Muscle layer of colon (tissue), 2 donors: Measurements from ENCODE around the gene CIAO3.
A peak's percentile ranks its signal among the peaks of the same experiment; 100 is the strongest.

ENCODE experiments used
- H3K27ac ChIP-seq: one replicate; pipeline ENCODE4 v1.7.0; 2013; ENCODE audit warnings: low read depth, mild to moderate bottlenecking, low read length, moderate library complexity
- H3K27me3 ChIP-seq, 2 donors: one replicate each; pipeline ENCODE4 v1.7.0; 2013; ENCODE audit warnings: low read length in 2 of 2, mild to moderate bottlenecking in 2 of 2; ENCODE audit not compliant: insufficient read depth in 2 of 2, control insufficient read depth in 1 of 2
- H3K36me3 ChIP-seq: one replicate; pipeline ENCODE4 v1.7.0; 2013; ENCODE audit warnings: mild to moderate bottlenecking, low read length; ENCODE audit not compliant: insufficient read depth
- H3K4me1 ChIP-seq: one replicate; pipeline ENCODE4 v1.7.0; 2013; ENCODE audit warnings: mild to moderate bottlenecking, low read length; ENCODE audit not compliant: insufficient read depth
- H3K4me3 ChIP-seq, 2 donors: one replicate each; pipeline ENCODE4 v1.7.0; 2013; ENCODE audit warnings: low read length in 2 of 2, low read depth in 1 of 2, mild to moderate bottlenecking in 1 of 2, moderate library complexity in 1 of 2
- H3K9ac ChIP-seq: one replicate; pipeline ENCODE4 v1.7.0; 2013; ENCODE audit warnings: low read length
- H3K9me3 ChIP-seq: one replicate; pipeline ENCODE4 v1.7.0; 2013; ENCODE audit warnings: mild to moderate bottlenecking, low read length
- donor health status: abdominal sarcoma.
- donor health status: Adenocarcinoma of cecum.

Gene CIAO3

GRCh38 chr16:740764-741505 is at the start of gene CIAO3:
Gene CIAO3 (minus strand): TSS chr16:740997. CDS start chr16:740985, 12 bp downstream.
- H3K36me3 ChIP-seq: peaks cover 13% of the 10 kb centered on the region
- H3K4me3 ChIP-seq: peak within 1 kb of the TSS; percentile 72 to 97
- H3K27me3 ChIP-seq: peaks cover 0 to 3% of the 10 kb centered on the region in 2 donors
- H3K9ac ChIP-seq: peak within 1 kb of the TSS; percentile 27
- H3K9me3 ChIP-seq: no peaks in the 10 kb centered on the region
- peak within 1 kb of the TSS; percentile 82 for H3K27ac ChIP-seq
- peaks cover 10% of the 10 kb centered on the region for H3K4me1 ChIP-seq

- Histone ChIP-seq H3K36me3 (no peaks in the 10 kb centered on the region), H3K9ac (no peak overlapping the region), H3K27me3 (no peaks in the 10 kb centered on the region), H3K4me3 (no peak overlapping the region), H3K27ac (no peak overlapping the region), H3K9me3 (no peaks in the 10 kb centered on the region), H3K4me1 (peaks cover 13% of the 10 kb centered on the region)
Observed at GRCh38 chr16:790086-790485, 49.3 kb upstream of the CIAO3 start.

GRCh38 chr16:789191-789850 is 48.5 kb upstream of the CIAO3 start:
- H3K4me1 ChIP-seq: peaks cover 13% of the 10 kb centered on the region

GRCh38 chr16:788399-789126 is 47.8 kb upstream of the CIAO3 start, which contains the start of gene CHTF18:
Gene CHTF18 (plus strand): TSS chr16:788620. CDS start chr16:788685, 65 bp downstream.
- Histone ChIP-seq H3K4me1 (peaks cover 13% of the 10 kb centered on the region), H3K27me3 (peaks cover 0 to 3% of the 10 kb centered on the region in 2 donors), H3K9ac (peak within 1 kb of the TSS; percentile 44), H3K4me3 (peak within 1 kb of the TSS; percentile 77 to 83), H3K9me3 (no peaks in the 10 kb centered on the region), H3K36me3 (no peaks in the 10 kb centered on the region), H3K27ac (peak within 1 kb of the TSS; percentile 74)

More at GRCh38 chr16:789191-789850, 48.5 kb upstream of the CIAO3 start:
- peak overlapping the region in 1 of 2 donors; percentile 56 for H3K4me3 ChIP-seq
- H3K27me3 ChIP-seq: no peaks in the 10 kb centered on the region
- H3K36me3 ChIP-seq: no peaks in the 10 kb centered on the region
- H3K9me3 ChIP-seq: no peaks in the 10 kb centered on the region
- H3K27ac ChIP-seq: no peak overlapping the region
- no peak overlapping the region for H3K9ac ChIP-seq

GRCh38 chr16:787978-788398 is 47.2 kb upstream of the CIAO3 start, which contains the start of gene RPUSD1:
Gene RPUSD1 (minus strand): TSS chr16:788381. CDS start chr16:787737, 644 bp downstream.
- Histone ChIP-seq H3K9me3 (no peaks in the 10 kb centered on the region), H3K27me3 (peaks cover 0 to 8% of the 10 kb centered on the region in 2 donors), H3K36me3 (no peaks in the 10 kb centered on the region), H3K27ac (peak within 1 kb of the TSS; percentile 74), H3K4me1 (peaks cover 13% of the 10 kb centered on the region), H3K4me3 (peak within 1 kb of the TSS; percentile 77 to 83), H3K9ac (peak within 1 kb of the TSS; percentile 44)

GRCh38 chr16:787321-787966 is 46.6 kb upstream of the CIAO3 start:
- H3K9ac ChIP-seq: peak overlapping the region; percentile 44

GRCh38 chr16:785563-786535 is 45.1 kb upstream of the CIAO3 start:
- no peak overlapping the region for H3K9ac ChIP-seq
- H3K4me1 ChIP-seq: peaks cover 13% of the 10 kb centered on the region
- H3K36me3 ChIP-seq: no peaks in the 10 kb centered on the region
- no peak overlapping the region for H3K27ac ChIP-seq
- no peak overlapping the region for H3K4me3 ChIP-seq
- H3K27me3 ChIP-seq: peaks cover 0 to 27% of the 10 kb centered on the region in 2 donors
- H3K9me3 ChIP-seq: no peaks in the 10 kb centered on the region

More at GRCh38 chr16:787321-787966, 46.6 kb upstream of the CIAO3 start:
- Histone ChIP-seq H3K4me1 (peaks cover 13% of the 10 kb centered on the region), H3K27me3 (peaks cover 0 to 14% of the 10 kb centered on the region in 2 donors), H3K4me3 (peak overlapping the region; percentile 77 to 83), H3K36me3 (no peaks in the 10 kb centered on the region), H3K27ac (peak overlapping the region; percentile 58), H3K9me3 (no peaks in the 10 kb centered on the region)

- Histone ChIP-seq H3K27me3 (peaks cover 0 to 36% of the 10 kb centered on the region in 2 donors), H3K27ac (no peak overlapping the region), H3K4me3 (no peak overlapping the region), H3K36me3 (no peaks in the 10 kb centered on the region), H3K9ac (no peak overlapping the region), H3K4me1 (peaks cover 13% of the 10 kb centered on the region), H3K9me3 (no peaks in the 10 kb centered on the region)
Observed at GRCh38 chr16:784431-784830, 43.6 kb upstream of the CIAO3 start.

GRCh38 chr16:783404-784161 is 42.8 kb upstream of the CIAO3 start:
- Histone ChIP-seq H3K4me3 (no peak overlapping the region), H3K9me3 (no peaks in the 10 kb centered on the region), H3K27me3 (peaks cover 0 to 40% of the 10 kb centered on the region in 2 donors), H3K27ac (no peak overlapping the region), H3K4me1 (peaks cover 7% of the 10 kb centered on the region), H3K9ac (no peak overlapping the region), H3K36me3 (no peaks in the 10 kb centered on the region)
